ENCODE measurements around the gene GATC. TPM values are rescaled to one million over a fixed set of nuclear protein-coding genes. Genes with fewer than 3 reads are reported as not detected.

The GATC gene
- total RNA-seq, 1 donor from 2014 or later = 28.0 TPM

DNA sequence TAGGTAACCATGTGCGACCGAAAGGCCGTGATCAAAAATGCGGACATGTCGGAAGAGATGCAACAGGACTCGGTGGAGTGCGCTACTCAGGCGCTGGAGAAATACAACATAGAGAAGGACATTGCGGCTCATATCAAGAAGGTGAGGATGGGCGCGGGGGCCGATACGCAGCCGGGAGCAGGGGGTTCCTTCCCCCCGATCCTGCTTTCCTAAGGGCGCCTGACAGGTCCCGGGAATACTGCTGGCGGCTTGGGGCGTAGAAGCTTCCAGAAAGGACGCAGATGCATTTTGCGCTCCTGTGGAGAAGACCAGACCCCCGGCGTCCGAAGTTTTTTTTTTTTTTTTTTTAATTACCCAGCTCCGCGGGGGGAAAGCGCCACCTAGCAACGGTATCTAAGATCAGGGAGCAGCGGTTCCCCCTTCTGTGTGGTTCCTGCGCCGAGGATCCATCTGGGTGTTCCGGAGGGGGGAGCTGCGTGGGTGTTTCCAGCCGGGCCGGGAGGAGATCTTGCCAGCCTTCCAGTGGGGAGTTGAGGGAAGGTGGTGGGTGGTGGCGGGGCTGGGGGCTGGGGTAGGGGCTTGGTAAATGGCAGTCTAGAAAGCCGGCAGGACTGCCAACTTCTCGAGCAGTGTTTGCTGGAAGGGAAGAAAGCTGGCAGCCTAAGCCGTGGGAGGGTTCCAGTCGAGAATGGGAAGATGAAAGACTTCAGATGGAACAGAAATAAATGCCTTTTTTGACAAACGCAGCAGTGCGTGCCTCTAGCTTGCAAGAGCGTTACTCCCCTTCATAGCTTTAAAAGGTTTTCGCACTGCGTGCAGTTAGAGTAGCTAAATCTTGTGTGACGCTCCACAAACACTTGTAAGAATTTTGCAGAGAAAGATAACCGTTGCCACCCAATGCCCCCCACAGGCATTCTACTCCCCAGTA, 50.4 kb downstream of the GATC start:
- TF ChIP-seq, protein P1, sequence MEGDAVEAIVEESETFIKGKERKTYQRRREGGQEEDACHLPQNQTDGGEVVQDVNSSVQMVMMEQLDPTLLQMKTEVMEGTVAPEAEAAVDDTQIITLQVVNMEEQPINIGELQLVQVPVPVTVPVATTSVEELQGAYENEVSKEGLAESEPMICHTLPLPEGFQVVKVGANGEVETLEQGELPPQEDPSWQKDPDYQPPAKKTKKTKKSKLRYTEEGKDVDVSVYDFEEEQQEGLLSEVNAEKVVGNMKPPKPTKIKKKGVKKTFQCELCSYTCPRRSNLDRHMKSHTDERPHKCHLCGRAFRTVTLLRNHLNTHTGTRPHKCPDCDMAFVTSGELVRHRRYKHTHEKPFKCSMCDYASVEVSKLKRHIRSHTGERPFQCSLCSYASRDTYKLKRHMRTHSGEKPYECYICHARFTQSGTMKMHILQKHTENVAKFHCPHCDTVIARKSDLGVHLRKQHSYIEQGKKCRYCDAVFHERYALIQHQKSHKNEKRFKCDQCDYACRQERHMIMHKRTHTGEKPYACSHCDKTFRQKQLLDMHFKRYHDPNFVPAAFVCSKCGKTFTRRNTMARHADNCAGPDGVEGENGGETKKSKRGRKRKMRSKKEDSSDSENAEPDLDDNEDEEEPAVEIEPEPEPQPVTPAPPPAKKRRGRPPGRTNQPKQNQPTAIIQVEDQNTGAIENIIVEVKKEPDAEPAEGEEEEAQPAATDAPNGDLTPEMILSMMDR (IDR thresholded peaks at IDR 0.05; ENCODE audit: unreplicated experiment) = no peak
- Mint-ChIP-seq H3K27me3 (no peaks in the 10 kb centered on the region), H3K4me1 (ENCODE audit: low read depth) (peaks cover 22% of the 10 kb centered on the region), H3K9me3 (ENCODE audit: low read depth) (no peaks in the 10 kb centered on the region), H3K36me3 (ENCODE audit: insufficient read depth) (peaks cover 9% of the 10 kb centered on the region), H3K27ac (peak overlapping the region; percentile 93), H3K4me3 (ENCODE audit: low read depth) (peak overlapping the region; percentile 90)
- peak; percentile 13 for DNase-seq (ENCODE audit: low spot score, unreplicated experiment)

DNA sequence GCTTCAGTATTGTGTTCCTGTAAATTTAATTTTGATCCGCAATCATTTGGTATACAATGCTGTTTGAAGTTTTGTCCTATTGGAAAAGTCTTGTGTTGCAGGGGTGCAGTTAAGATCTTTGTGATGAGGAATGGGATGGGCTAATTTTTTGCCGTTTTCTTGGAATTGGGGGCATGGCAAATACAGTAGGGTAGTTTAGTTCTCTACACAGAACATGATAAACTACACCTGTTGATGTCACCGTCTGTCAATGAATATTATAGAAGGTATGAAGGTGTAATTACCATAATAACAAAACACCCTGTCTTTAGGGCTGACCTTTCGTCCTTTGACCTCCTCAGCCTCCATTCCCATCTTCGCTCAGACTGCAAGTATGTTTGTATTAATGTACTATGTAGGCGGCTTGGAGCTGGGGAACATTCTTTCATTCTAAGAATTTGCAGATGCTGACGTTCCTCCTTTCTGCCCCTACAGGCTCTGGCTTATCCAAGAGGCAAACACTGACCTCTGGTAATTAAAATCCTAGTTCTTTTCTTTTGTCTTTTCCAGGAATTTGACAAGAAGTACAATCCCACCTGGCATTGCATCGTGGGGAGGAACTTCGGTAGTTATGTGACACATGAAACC, 51.4 kb downstream of the GATC start:
- Mint-ChIP-seq H3K4me3 (ENCODE audit: low read depth) (peak overlapping the region; percentile 90), H3K4me1 (ENCODE audit: low read depth) (peaks cover 22% of the 10 kb centered on the region), H3K9me3 (ENCODE audit: low read depth) (no peaks in the 10 kb centered on the region), H3K27ac (peak overlapping the region; percentile 3), H3K27me3 (no peaks in the 10 kb centered on the region), H3K36me3 (ENCODE audit: insufficient read depth) (peaks cover 9% of the 10 kb centered on the region)
- no peak for DNase-seq (ENCODE audit: low spot score, unreplicated experiment)
- TF ChIP-seq, protein P1 (IDR thresholded peaks at IDR 0.05; ENCODE audit: unreplicated experiment) = no peak

DNA sequence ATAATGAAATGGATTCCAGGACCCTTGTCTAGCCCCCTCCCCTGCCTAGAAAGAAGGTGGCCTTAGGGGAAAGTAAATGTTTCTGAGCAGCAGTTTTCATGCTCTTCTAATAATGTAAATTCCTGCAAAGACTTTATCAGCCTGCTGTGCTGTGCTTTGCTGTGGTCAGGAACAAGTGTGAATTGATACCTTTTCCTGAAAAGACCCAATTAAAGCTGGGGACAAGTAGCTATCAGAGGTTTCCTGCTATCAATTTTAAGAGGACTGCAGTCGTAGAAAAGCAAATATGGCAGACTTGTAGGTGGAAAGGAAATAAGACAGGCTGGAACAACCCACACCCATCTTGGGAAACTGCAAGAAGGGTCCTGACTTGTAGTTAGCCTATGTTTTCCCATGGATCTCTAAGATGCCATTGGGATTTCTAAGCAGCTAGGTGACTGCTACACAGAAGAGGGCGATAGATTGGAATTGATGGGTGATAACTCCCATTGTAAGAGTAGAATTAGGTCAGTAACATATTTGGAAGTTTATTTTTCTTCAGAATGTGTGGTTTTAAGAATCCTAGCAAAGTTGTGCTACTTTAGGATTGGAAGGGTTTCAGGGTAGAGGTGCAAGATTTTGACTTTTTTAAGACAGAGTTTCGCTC, 52.7 kb downstream of the GATC start:
- TF ChIP-seq, protein P1 (IDR thresholded peaks at IDR 0.05; ENCODE audit: unreplicated experiment) = no peak
- Mint-ChIP-seq H3K36me3 (ENCODE audit: insufficient read depth) (peaks cover 13% of the 10 kb centered on the region), H3K27ac (no peak overlapping the region), H3K27me3 (no peaks in the 10 kb centered on the region), H3K4me3 (ENCODE audit: low read depth) (peak overlapping the region; percentile 90), H3K9me3 (ENCODE audit: low read depth) (no peaks in the 10 kb centered on the region), H3K4me1 (ENCODE audit: low read depth) (peaks cover 22% of the 10 kb centered on the region)
- no peak for DNase-seq (ENCODE audit: low spot score, unreplicated experiment)

DNA sequence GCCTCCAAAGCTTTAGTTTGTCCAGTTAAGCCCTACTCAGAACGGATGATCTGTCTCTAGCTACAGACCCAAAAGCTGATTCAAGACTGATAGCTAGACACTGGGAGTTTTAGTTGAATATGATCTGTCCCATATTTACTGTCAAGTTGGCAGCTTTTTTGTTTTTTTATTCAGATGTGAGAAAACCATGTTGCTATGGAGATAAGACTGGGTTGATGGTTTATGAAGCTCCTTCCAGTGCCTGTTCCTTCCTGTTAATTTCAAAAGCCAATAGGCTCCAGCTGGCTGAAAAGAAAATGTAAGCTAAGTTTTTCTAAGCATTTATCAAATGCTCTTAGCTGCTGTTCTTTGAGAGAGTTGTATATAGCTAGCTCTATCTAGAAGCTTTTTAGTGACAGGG, 54.3 kb downstream of the GATC start:
- H3K9me3 Mint-ChIP-seq (ENCODE audit: low read depth) = no peaks in the 10 kb centered on the region
- peaks cover 14% of the 10 kb centered on the region for H3K36me3 Mint-ChIP-seq (ENCODE audit: insufficient read depth)
- no peaks in the 10 kb centered on the region for H3K27me3 Mint-ChIP-seq
- TF ChIP-seq, protein P1 (IDR thresholded peaks at IDR 0.05; ENCODE audit: unreplicated experiment) = no peak
- peak overlapping the region; percentile 67 for H3K27ac Mint-ChIP-seq
- H3K4me1 Mint-ChIP-seq (ENCODE audit: low read depth) = peaks cover 16% of the 10 kb centered on the region
- no peak for DNase-seq (ENCODE audit: low spot score, unreplicated experiment)
- no peak overlapping the region for H3K4me3 Mint-ChIP-seq (ENCODE audit: low read depth)

DNA sequence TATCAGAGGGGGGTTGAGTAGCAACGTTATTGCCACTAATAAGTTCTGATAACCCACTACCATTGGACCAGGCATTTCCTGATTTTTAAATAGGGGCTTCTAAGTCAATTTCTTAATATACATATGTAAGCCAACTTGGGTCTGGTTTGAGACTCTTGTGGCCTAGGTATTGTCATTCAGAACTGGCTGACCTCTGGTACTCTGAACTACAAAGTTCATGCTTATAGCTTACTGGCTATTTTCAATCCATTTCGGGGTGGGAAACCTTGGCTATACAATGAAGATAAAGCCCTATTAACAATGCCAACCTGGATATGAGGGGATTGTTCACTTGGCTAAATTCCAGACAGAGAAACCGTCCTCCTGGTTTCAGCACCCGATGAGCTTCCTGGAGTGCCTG, 58.3 kb downstream of the GATC start:
- H3K27ac Mint-ChIP-seq = no peak overlapping the region
- no peaks in the 10 kb centered on the region for H3K4me1 Mint-ChIP-seq (ENCODE audit: low read depth)
- H3K36me3 Mint-ChIP-seq (ENCODE audit: insufficient read depth) = peaks cover 15% of the 10 kb centered on the region

More for the DNA sequence above, 58.3 kb downstream of the GATC start:
- TF ChIP-seq, protein P1 (IDR thresholded peaks at IDR 0.05; ENCODE audit: unreplicated experiment) = no peak
- H3K27me3 Mint-ChIP-seq = no peaks in the 10 kb centered on the region
- H3K9me3 Mint-ChIP-seq (ENCODE audit: low read depth) = no peaks in the 10 kb centered on the region
- H3K4me3 Mint-ChIP-seq (ENCODE audit: low read depth) = no peak overlapping the region
- DNase-seq (ENCODE audit: low spot score, unreplicated experiment) = no peak
